Measurements from ENCODE around the gene CEL.

DNA sequence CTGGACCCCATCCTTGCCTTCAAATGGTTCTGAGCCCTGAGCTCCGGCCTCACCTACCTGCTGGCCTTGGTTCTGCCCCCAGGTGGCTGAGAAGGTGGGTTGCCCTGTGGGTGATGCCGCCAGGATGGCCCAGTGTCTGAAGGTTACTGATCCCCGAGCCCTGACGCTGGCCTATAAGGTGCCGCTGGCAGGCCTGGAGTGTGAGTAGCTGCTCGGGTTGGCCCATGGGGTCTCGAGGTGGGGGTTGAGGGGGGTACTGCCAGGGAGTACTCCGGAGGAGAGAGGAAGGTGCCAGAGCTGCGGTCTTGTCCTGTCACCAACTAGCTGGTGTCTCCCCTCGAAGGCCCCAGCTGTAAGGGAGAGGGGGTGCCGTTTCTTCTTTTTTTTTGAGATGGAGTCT is 5.2 kb downstream of the CEL start:
- TF ChIP-seq, protein P1, sequence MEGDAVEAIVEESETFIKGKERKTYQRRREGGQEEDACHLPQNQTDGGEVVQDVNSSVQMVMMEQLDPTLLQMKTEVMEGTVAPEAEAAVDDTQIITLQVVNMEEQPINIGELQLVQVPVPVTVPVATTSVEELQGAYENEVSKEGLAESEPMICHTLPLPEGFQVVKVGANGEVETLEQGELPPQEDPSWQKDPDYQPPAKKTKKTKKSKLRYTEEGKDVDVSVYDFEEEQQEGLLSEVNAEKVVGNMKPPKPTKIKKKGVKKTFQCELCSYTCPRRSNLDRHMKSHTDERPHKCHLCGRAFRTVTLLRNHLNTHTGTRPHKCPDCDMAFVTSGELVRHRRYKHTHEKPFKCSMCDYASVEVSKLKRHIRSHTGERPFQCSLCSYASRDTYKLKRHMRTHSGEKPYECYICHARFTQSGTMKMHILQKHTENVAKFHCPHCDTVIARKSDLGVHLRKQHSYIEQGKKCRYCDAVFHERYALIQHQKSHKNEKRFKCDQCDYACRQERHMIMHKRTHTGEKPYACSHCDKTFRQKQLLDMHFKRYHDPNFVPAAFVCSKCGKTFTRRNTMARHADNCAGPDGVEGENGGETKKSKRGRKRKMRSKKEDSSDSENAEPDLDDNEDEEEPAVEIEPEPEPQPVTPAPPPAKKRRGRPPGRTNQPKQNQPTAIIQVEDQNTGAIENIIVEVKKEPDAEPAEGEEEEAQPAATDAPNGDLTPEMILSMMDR (IDR thresholded peaks at IDR 0.05 in 2 of 3, conservative IDR thresholded peaks at IDR 0.05 in 1 of 3; ENCODE audit: borderline replicate concordance in 1 of 3, insufficient read depth in 1 of 3, low read depth in 2 of 3, low read length in 2 of 3): no peak
- TF ChIP-seq POLR2AphosphoS5 (IDR thresholded peaks at IDR 0.05; ENCODE audit: low read depth, low read length) (no peak), CBX3 (IDR thresholded peaks at IDR 0.05; ENCODE audit: low read depth) (no peak), RAD21 (IDR thresholded peaks at IDR 0.05; ENCODE audit: low read depth) (no peak), POLR2A (IDR thresholded peaks at IDR 0.05; ENCODE audit: borderline replicate concordance, extremely low read depth, insufficient read depth, insufficient read length) (no peak), EZH2phosphoT487 (IDR thresholded peaks at IDR 0.05; ENCODE audit: borderline replicate concordance) (no peak), SP1 (IDR thresholded peaks at IDR 0.05; ENCODE audit: low read depth) (no peak), CEBPB (IDR thresholded peaks at IDR 0.05; ENCODE audit: low read depth) (no peak), ZFX (IDR thresholded peaks at IDR 0.05) (no peak), TCF7L2 (IDR thresholded peaks at IDR 0.05; ENCODE audit: borderline replicate concordance, extremely low read depth, insufficient read depth, insufficient read length) (no peak)
- TF ChIP-seq, protein P2, sequence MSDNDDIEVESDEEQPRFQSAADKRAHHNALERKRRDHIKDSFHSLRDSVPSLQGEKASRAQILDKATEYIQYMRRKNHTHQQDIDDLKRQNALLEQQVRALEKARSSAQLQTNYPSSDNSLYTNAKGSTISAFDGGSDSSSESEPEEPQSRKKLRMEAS (IDR thresholded peaks at IDR 0.05): no peak
- TF ChIP-seq, protein P3, sequence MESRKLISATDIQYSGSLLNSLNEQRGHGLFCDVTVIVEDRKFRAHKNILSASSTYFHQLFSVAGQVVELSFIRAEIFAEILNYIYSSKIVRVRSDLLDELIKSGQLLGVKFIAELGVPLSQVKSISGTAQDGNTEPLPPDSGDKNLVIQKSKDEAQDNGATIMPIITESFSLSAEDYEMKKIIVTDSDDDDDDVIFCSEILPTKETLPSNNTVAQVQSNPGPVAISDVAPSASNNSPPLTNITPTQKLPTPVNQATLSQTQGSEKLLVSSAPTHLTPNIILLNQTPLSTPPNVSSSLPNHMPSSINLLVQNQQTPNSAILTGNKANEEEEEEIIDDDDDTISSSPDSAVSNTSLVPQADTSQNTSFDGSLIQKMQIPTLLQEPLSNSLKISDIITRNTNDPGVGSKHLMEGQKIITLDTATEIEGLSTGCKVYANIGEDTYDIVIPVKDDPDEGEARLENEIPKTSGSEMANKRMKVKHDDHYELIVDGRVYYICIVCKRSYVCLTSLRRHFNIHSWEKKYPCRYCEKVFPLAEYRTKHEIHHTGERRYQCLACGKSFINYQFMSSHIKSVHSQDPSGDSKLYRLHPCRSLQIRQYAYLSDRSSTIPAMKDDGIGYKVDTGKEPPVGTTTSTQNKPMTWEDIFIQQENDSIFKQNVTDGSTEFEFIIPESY (IDR thresholded peaks at IDR 0.05; ENCODE audit: extremely low read depth, insufficient replicate concordance, low read length): no peak
- TF ChIP-seq, protein P4, sequence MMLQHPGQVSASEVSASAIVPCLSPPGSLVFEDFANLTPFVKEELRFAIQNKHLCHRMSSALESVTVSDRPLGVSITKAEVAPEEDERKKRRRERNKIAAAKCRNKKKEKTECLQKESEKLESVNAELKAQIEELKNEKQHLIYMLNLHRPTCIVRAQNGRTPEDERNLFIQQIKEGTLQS (IDR thresholded peaks at IDR 0.05): no peak
- TF ChIP-seq, protein P5, sequence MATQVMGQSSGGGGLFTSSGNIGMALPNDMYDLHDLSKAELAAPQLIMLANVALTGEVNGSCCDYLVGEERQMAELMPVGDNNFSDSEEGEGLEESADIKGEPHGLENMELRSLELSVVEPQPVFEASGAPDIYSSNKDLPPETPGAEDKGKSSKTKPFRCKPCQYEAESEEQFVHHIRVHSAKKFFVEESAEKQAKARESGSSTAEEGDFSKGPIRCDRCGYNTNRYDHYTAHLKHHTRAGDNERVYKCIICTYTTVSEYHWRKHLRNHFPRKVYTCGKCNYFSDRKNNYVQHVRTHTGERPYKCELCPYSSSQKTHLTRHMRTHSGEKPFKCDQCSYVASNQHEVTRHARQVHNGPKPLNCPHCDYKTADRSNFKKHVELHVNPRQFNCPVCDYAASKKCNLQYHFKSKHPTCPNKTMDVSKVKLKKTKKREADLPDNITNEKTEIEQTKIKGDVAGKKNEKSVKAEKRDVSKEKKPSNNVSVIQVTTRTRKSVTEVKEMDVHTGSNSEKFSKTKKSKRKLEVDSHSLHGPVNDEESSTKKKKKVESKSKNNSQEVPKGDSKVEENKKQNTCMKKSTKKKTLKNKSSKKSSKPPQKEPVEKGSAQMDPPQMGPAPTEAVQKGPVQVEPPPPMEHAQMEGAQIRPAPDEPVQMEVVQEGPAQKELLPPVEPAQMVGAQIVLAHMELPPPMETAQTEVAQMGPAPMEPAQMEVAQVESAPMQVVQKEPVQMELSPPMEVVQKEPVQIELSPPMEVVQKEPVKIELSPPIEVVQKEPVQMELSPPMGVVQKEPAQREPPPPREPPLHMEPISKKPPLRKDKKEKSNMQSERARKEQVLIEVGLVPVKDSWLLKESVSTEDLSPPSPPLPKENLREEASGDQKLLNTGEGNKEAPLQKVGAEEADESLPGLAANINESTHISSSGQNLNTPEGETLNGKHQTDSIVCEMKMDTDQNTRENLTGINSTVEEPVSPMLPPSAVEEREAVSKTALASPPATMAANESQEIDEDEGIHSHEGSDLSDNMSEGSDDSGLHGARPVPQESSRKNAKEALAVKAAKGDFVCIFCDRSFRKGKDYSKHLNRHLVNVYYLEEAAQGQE (IDR thresholded peaks at IDR 0.05; ENCODE audit: low read depth): no peak
